ENCODE data around the gene FDXR.

- TF ChIP-seq GATA2 (IDR thresholded peaks at IDR 0.05; ENCODE audit: low read depth, low read length): no peak
- no peak for TF ChIP-seq GATA3 (IDR thresholded peaks at IDR 0.05; ENCODE audit: low read depth, low read length)
Measured at GRCh38 chr17:74919440-74920305, 46.9 kb upstream of the FDXR start.

Measured in SH-SY5Y (cell line).